CD14-positive monocyte (primary cell): ENCODE data around the gene FHOD3. TPM values are rescaled to one million over a fixed set of nuclear protein-coding genes. Genes with fewer than 3 reads are reported as not detected.

Source experiments
- DNase-seq, 3 donors: peaks; one replicate each; pipeline ENCODE4 v3.0.0-alpha.2; 2011 to 2022
- H2AFZ ChIP-seq: 2 replicates; pipeline ENCODE4 v1.6.0; 2012; ENCODE audit warnings: mild to moderate bottlenecking, low read depth, low read length, inconsistent platforms; ENCODE audit not compliant: insufficient read depth, poor library complexity, severe bottlenecking
- H3K27ac ChIP-seq, 2 donors: 1 replicate in 1 of 2; 2 replicates in 1 of 2; pipeline ENCODE4 v1.5.1; 2012 to 2013; ENCODE audit warnings: low read length in 2 of 2, control low read depth in 1 of 2, inconsistent platforms in 1 of 2, low read depth in 1 of 2, mild to moderate bottlenecking in 1 of 2
- H3K27me3 ChIP-seq, 2 donors: one replicate each; pipeline versions ENCODE4 v1.6.0 to v1.6.1; 2011 to 2013; ENCODE audit warnings: low read length in 2 of 2; ENCODE audit not compliant: control insufficient read depth in 2 of 2, insufficient read depth in 2 of 2
- H3K36me3 ChIP-seq, 2 donors: replicated peaks in 1 of 2; 1 replicate in 1 of 2; 2 replicates in 1 of 2; pipeline versions ENCODE4 v1.5.1 to v1.6.1; 2012 to 2013; ENCODE audit warnings: low read length in 2 of 2, control low read depth in 1 of 2, inconsistent platforms in 1 of 2, mild to moderate bottlenecking in 1 of 2; ENCODE audit not compliant: insufficient read depth in 2 of 2, control insufficient read depth in 1 of 2
- H3K4me1 ChIP-seq, 2 donors: 1 replicate in 1 of 2; 2 replicates in 1 of 2; pipeline versions ENCODE4 v1.5.1 to v1.6.1; 2012 to 2013; ENCODE audit warnings: low read length in 2 of 2, control low read depth in 1 of 2, inconsistent platforms in 1 of 2, mild to moderate bottlenecking in 1 of 2, moderate library complexity in 1 of 2; ENCODE audit not compliant: insufficient read depth in 2 of 2, control insufficient read depth in 1 of 2
- H3K4me2 ChIP-seq: replicated peaks from 2 replicates; pipeline ENCODE3; 2012; ENCODE audit warnings: low read length, moderate library complexity, mild to moderate bottlenecking; ENCODE audit not compliant: poor library complexity, severe bottlenecking; ENCODE audit errors: extremely low read depth
- H3K4me3 ChIP-seq, 3 experiments: fragments of 200-600 bp in 1 of 3; sonication (generic) in 1 of 3; replicated peaks in 1 of 3; 1 replicate in 2 of 3; 2 replicates in 1 of 3; pipeline ENCODE4 v1.5.1; 2011 to 2013; ENCODE audit warnings: low read length in 3 of 3, mild to moderate bottlenecking in 3 of 3, control low read depth in 2 of 3, low read depth in 2 of 3, inconsistent platforms in 1 of 3, moderate library complexity in 1 of 3
- H3K79me2 ChIP-seq: 2 replicates; pipeline ENCODE4 v1.6.0; 2012; ENCODE audit warnings: mild to moderate bottlenecking, control low read depth, inconsistent platforms, low read length, moderate library complexity; ENCODE audit not compliant: insufficient read depth
- H3K9ac ChIP-seq: 2 replicates; pipeline ENCODE4 v1.6.0; 2017; ENCODE audit warnings: low read length, mild to moderate bottlenecking; ENCODE audit not compliant: insufficient read depth, poor library complexity, severe bottlenecking
- H3K9me3 ChIP-seq, 2 donors: replicated peaks in 1 of 2; 1 replicate in 1 of 2; 2 replicates in 1 of 2; pipeline versions ENCODE4 v1.5.1 to v1.6.1; 2012 to 2013; ENCODE audit warnings: low read length in 2 of 2, control low read depth in 1 of 2; ENCODE audit not compliant: control insufficient read depth in 1 of 2, insufficient read depth in 1 of 2
- H4K20me1 ChIP-seq: 2 replicates; pipeline ENCODE4 v1.6.0; 2012; ENCODE audit warnings: mild to moderate bottlenecking, low read length, control low read depth, moderate library complexity; ENCODE audit not compliant: insufficient read depth
- H3K27ac Mint-ChIP-seq, 7 donors: one replicate each; pipeline ENCODE4 v1.8.0; 2020; ENCODE audit warnings: mild to moderate bottlenecking in 7 of 7, mixed read lengths in 7 of 7, moderate library complexity in 6 of 7, inconsistent platforms in 2 of 7
- H3K27me3 Mint-ChIP-seq, 3 donors: one replicate each; pipeline ENCODE4 v1.8.0; 2021 to 2022; ENCODE audit warnings: low read depth in 3 of 3, mild to moderate bottlenecking in 3 of 3, mixed read lengths in 3 of 3, moderate library complexity in 3 of 3, inconsistent platforms in 1 of 3
- H3K36me3 Mint-ChIP-seq, 2 donors: one replicate each; pipeline ENCODE4 v1.8.0; 2020; ENCODE audit warnings: mixed read lengths in 2 of 2, inconsistent platforms in 1 of 2, mild to moderate bottlenecking in 1 of 2
- H3K4me1 Mint-ChIP-seq: one replicate; pipeline ENCODE4 v1.8.0; 2020; ENCODE audit warnings: mild to moderate bottlenecking, mixed read lengths
- H3K4me3 Mint-ChIP-seq, 2 donors: one replicate each; pipeline ENCODE4 v1.8.0; 2020; ENCODE audit warnings: mild to moderate bottlenecking in 2 of 2, mixed read lengths in 2 of 2, moderate library complexity in 1 of 2
- H3K9me3 Mint-ChIP-seq, 7 donors: one replicate each; pipeline ENCODE4 v1.8.0; 2020 to 2022; ENCODE audit warnings: mixed read lengths in 7 of 7, mild to moderate bottlenecking in 6 of 7, moderate library complexity in 6 of 7, inconsistent platforms in 2 of 7
- CTCF ChIP-seq: fragments of 200-600 bp; IDR thresholded peaks from one replicate; pipeline ENCODE4 v1.8.0; 2022; ENCODE audit warnings: antibody characterized with exemption, mild to moderate bottlenecking
- WGBS: methylation state at CpG from one replicate; pipeline ENCODE4 v1.1.5; 2013; ENCODE audit warnings: missing lambda C conversion rate; ENCODE audit not compliant: insufficient coverage; 5-methylcytosine and 5-hydroxymethylcytosine counted together
- intact Hi-C, 2 donors: fragments of 100-400 bp; cut with micrococcal nuclease; formaldehyde crosslinking; loops; one replicate each; pipeline versions ENCODE4 v1.15.0 to v1.15.1; 2023
- polyA plus RNA-seq, 3 donors: library from polyadenylated mRNA; depleted of rRNA in 1 of 3; unstranded in 2 of 3; stranded (reverse) in 1 of 3; fragments of 300-500 nt in 2 of 3; fragments of >200 nt in 1 of 3; fragmentation: Illumina TruSeq in 2 of 3; gene quantifications; 1 replicate in 2 of 3; 2 replicates in 1 of 3; pipeline ENCODE4 v1.2.3, GENCODE V29; 2012 to 2021

Gene FHOD3
- polyA plus RNA-seq, 3 donors = not detected

DNA sequence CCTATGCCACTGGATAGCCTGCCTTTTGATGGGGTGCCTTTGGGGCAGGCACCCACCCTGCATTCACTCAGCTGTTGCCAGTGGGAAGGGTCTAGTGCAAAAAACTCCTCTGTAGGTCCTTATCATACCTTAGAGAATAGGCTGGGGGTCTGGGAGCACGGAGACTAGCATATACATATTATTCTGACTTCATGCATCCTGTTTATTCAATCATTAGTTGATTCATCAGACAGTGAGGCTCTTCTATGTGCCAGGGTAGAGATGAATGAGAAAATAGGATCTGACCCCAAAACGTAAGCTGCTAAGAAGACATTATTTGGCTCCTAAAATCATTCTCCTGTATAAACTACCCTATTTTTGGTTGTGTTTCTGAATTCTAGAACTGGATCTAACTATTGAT lies 378.0 kb downstream of the FHOD3 start:
- Mint-ChIP-seq H3K36me3 (no peaks in the 10 kb centered on the region), H3K27me3 (peaks cover 0 to 1% (median 0%) of the 10 kb centered on the region in 3 donors), H3K27ac (peak overlapping the region in 1 of 7 donors; percentile 5), H3K9me3 (peaks cover 7 to 15% (median 9%) of the 10 kb centered on the region in 7 donors), H3K4me1 (peaks cover 5% of the 10 kb centered on the region), H3K4me3 (no peak overlapping the region)
- Histone ChIP-seq H3K4me2 (no peak overlapping the region), H3K9ac (no peak overlapping the region), H3K36me3 (no peaks in the 10 kb centered on the region), H3K4me1 (no peaks in the 10 kb centered on the region), H3K27me3 (no peaks in the 10 kb centered on the region), H4K20me1 (no peaks in the 10 kb centered on the region), H2AFZ (no peak overlapping the region), H3K9me3 (peaks cover 0 to 12% of the 10 kb centered on the region in 2 donors), H3K79me2 (no peaks in the 10 kb centered on the region), H3K4me3 (no peak overlapping the region), H3K27ac (no peak overlapping the region)
- no peak for TF ChIP-seq CTCF
- DNase-seq = no peak
- intact Hi-C loops = no loop called here
- WGBS = no CpG with 5 or more reads among the region's 2 CpGs

DNA sequence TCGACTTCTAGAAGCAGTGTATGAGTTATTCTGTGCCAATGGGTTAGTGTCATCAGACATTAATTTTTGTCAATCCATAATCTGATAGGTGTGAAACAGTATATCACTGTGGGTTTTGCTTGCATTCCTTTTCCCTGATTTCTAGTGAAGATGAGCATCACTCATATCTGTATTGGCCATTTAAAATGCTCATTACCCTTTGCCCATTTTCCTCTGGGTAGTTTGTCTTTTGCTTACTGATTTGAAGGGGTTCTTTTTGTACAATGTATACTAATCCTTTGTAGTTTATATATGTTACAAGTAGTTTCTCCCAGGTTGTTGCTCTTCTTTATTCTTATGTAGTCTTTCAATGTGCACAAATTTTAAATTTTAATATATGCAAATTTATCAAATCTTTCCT lies 379.1 kb downstream of the FHOD3 start:
- H3K36me3 ChIP-seq = no peaks in the 10 kb centered on the region
- Mint-ChIP-seq H3K4me1 (peaks cover 5% of the 10 kb centered on the region), H3K9me3 (peaks cover 7 to 16% (median 9%) of the 10 kb centered on the region in 7 donors), H3K36me3 (no peaks in the 10 kb centered on the region), H3K4me3 (no peak overlapping the region), H3K27ac (no peak overlapping the region), H3K27me3 (peaks cover 0 to 5% (median 0%) of the 10 kb centered on the region in 3 donors)
- H3K27ac ChIP-seq = no peak overlapping the region
- no peaks in the 10 kb centered on the region for H3K4me1 ChIP-seq
- no peak for TF ChIP-seq CTCF
- no peak overlapping the region for H3K4me3 ChIP-seq
- no peak overlapping the region for H2AFZ ChIP-seq
- WGBS = no CpG with 5 or more reads among the region's 1 CpG
- no peaks in the 10 kb centered on the region for H3K79me2 ChIP-seq
- H4K20me1 ChIP-seq = no peaks in the 10 kb centered on the region
- no peak overlapping the region for H3K4me2 ChIP-seq
- H3K9ac ChIP-seq = no peak overlapping the region
- intact Hi-C loops = no loop called here
- no peak for DNase-seq
- H3K27me3 ChIP-seq = no peaks in the 10 kb centered on the region
- peaks cover 0 to 12% of the 10 kb centered on the region in 2 donors for H3K9me3 ChIP-seq
